ENCODE data around the gene EGLN1.

DNA sequence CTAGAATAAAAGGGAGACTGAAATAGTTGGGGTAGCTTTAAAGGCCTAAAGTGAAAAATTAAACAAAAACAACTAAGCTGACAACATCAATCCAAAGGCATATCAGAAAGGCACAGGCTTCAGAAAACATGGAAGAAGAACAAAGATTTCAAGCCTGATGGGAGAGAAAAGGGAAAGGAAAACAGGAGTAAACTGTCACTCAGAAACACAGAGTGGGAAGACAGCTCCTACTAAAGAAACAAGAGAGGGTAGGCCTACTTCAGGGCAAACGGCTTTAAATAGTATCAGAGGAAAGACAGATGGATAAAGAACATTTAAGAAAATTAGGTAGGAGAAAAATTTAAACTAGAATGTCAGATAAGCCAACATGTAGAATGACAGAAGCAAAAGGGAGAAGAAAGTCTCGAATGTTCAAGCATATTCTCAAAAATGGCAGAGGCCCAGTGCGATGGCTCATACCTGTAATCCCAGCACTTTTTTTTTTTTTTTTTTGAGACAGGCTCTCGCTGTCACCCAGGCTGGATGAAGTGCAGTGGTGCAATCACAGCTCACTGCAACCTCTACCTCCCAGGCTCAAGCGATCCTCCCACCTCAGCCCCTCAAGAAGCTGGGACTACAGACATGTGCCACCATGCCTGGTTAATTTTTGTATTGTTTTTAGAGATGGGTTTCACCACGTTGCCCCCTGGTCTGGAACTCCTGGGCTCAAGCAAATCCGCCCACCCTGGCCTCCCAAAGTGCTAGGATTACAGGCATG is 7.6 kb downstream of the EGLN1 start:
- no peak for TF ChIP-seq EZH2phosphoT487 (IDR thresholded peaks at IDR 0.05; ENCODE audit: unreplicated experiment)
- TF ChIP-seq, protein P1, sequence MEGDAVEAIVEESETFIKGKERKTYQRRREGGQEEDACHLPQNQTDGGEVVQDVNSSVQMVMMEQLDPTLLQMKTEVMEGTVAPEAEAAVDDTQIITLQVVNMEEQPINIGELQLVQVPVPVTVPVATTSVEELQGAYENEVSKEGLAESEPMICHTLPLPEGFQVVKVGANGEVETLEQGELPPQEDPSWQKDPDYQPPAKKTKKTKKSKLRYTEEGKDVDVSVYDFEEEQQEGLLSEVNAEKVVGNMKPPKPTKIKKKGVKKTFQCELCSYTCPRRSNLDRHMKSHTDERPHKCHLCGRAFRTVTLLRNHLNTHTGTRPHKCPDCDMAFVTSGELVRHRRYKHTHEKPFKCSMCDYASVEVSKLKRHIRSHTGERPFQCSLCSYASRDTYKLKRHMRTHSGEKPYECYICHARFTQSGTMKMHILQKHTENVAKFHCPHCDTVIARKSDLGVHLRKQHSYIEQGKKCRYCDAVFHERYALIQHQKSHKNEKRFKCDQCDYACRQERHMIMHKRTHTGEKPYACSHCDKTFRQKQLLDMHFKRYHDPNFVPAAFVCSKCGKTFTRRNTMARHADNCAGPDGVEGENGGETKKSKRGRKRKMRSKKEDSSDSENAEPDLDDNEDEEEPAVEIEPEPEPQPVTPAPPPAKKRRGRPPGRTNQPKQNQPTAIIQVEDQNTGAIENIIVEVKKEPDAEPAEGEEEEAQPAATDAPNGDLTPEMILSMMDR (conservative IDR thresholded peaks at IDR 0.05; ENCODE audit: low read depth in 2 of 2): no peak
- TF ChIP-seq, protein P2, sequence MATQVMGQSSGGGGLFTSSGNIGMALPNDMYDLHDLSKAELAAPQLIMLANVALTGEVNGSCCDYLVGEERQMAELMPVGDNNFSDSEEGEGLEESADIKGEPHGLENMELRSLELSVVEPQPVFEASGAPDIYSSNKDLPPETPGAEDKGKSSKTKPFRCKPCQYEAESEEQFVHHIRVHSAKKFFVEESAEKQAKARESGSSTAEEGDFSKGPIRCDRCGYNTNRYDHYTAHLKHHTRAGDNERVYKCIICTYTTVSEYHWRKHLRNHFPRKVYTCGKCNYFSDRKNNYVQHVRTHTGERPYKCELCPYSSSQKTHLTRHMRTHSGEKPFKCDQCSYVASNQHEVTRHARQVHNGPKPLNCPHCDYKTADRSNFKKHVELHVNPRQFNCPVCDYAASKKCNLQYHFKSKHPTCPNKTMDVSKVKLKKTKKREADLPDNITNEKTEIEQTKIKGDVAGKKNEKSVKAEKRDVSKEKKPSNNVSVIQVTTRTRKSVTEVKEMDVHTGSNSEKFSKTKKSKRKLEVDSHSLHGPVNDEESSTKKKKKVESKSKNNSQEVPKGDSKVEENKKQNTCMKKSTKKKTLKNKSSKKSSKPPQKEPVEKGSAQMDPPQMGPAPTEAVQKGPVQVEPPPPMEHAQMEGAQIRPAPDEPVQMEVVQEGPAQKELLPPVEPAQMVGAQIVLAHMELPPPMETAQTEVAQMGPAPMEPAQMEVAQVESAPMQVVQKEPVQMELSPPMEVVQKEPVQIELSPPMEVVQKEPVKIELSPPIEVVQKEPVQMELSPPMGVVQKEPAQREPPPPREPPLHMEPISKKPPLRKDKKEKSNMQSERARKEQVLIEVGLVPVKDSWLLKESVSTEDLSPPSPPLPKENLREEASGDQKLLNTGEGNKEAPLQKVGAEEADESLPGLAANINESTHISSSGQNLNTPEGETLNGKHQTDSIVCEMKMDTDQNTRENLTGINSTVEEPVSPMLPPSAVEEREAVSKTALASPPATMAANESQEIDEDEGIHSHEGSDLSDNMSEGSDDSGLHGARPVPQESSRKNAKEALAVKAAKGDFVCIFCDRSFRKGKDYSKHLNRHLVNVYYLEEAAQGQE (IDR thresholded peaks at IDR 0.05; ENCODE audit: unreplicated experiment): no peak
- no peak for TF ChIP-seq POLR2AphosphoS5 (IDR thresholded peaks at IDR 0.05; ENCODE audit: low read depth)
- no peak for TF ChIP-seq NANOG (IDR thresholded peaks at IDR 0.05; ENCODE audit: borderline replicate concordance)
- TF ChIP-seq EZH2 (IDR thresholded peaks at IDR 0.05; ENCODE audit: low read depth, unreplicated experiment): no peak
- TF ChIP-seq CREB1 (CRISPR knock-in tag; IDR thresholded peaks at IDR 0.05; ENCODE audit: low read depth): no peak
- TF ChIP-seq JUNB (IDR thresholded peaks at IDR 0.05; ENCODE audit: unreplicated experiment): no peak
